Nephron progenitor cell (in vitro differentiated cells): ENCODE data around the gene CFAP73.
A peak's percentile ranks its signal among the peaks of the same experiment; 100 is the strongest.

ENCODE experiments used
- DNase-seq: peaks from one replicate; pipeline ENCODE4 v3.0.0; 2021
- H3K27ac Mint-ChIP-seq: 2 replicates; pipeline ENCODE4 v1.8.0; 2021; ENCODE audit warnings: mild to moderate bottlenecking, moderate library complexity, mixed read lengths
- H3K27me3 Mint-ChIP-seq: 2 replicates; pipeline ENCODE4 v1.8.0; 2021; ENCODE audit warnings: mild to moderate bottlenecking, low read depth, mixed read lengths; ENCODE audit not compliant: poor library complexity
- H3K36me3 Mint-ChIP-seq: 2 replicates; pipeline ENCODE4 v1.8.0; 2021; ENCODE audit warnings: low read depth, mixed read lengths
- H3K4me1 Mint-ChIP-seq: 2 replicates; pipeline ENCODE4 v1.8.0; 2021; ENCODE audit warnings: mixed read lengths
- H3K4me3 Mint-ChIP-seq: 2 replicates; pipeline ENCODE4 v1.8.0; 2021; ENCODE audit warnings: mild to moderate bottlenecking, moderate library complexity, mixed read lengths
- H3K9me3 Mint-ChIP-seq: 2 replicates; pipeline ENCODE4 v1.8.0; 2021; ENCODE audit warnings: mild to moderate bottlenecking, moderate library complexity, mixed read lengths
- CTCF ChIP-seq: fragments of 200-600 bp; sonication (generic); IDR thresholded peaks from 2 replicates; pipeline ENCODE4 v1.5.0; 2021; ENCODE audit warnings: antibody characterized with exemption

CFAP73 gene

GRCh38 chr12:113142173-113142885 is 7.2 kb upstream of the CFAP73 start:
- no peak for DNase-seq
- H3K27me3 Mint-ChIP-seq, result peaks cover 19% of the 10 kb centered on the region
- TF ChIP-seq CTCF, result no peak
- H3K36me3 Mint-ChIP-seq, result peaks cover 2% of the 10 kb centered on the region
- H3K4me3 Mint-ChIP-seq, result no peak overlapping the region
- peaks cover 11% of the 10 kb centered on the region for H3K9me3 Mint-ChIP-seq
- no peak overlapping the region for H3K27ac Mint-ChIP-seq
- peaks cover 21% of the 10 kb centered on the region for H3K4me1 Mint-ChIP-seq

- no peak for DNase-seq
- Mint-ChIP-seq H3K9me3 (peaks cover 14% of the 10 kb centered on the region), H3K4me3 (no peak overlapping the region), H3K4me1 (peaks cover 21% of the 10 kb centered on the region), H3K36me3 (peaks cover 4% of the 10 kb centered on the region), H3K27me3 (peaks cover 16% of the 10 kb centered on the region), H3K27ac (no peak overlapping the region)
- TF ChIP-seq CTCF, result no peak
Observed at GRCh38 chr12:113142886-113143332, 6.6 kb upstream of the CFAP73 start.

- DNase-seq, result no peak
- TF ChIP-seq CTCF, result no peak
- Mint-ChIP-seq H3K4me1 (peaks cover 19% of the 10 kb centered on the region), H3K4me3 (no peak overlapping the region), H3K9me3 (peaks cover 14% of the 10 kb centered on the region), H3K36me3 (peaks cover 4% of the 10 kb centered on the region), H3K27ac (no peak overlapping the region), H3K27me3 (peaks cover 13% of the 10 kb centered on the region)
Observed at GRCh38 chr12:113143959-113144358, 5.6 kb upstream of the CFAP73 start.

GRCh38 chr12:113144806-113145205 is 4.7 kb upstream of the CFAP73 start:
- H3K9me3 Mint-ChIP-seq, result peaks cover 14% of the 10 kb centered on the region
- peaks cover 4% of the 10 kb centered on the region for H3K36me3 Mint-ChIP-seq
- TF ChIP-seq CTCF, result no peak
- no peak for DNase-seq
- no peak overlapping the region for H3K4me3 Mint-ChIP-seq
- H3K27me3 Mint-ChIP-seq, result peaks cover 14% of the 10 kb centered on the region
- peaks cover 18% of the 10 kb centered on the region for H3K4me1 Mint-ChIP-seq
- no peak overlapping the region for H3K27ac Mint-ChIP-seq

- DNase-seq, result no peak
- Mint-ChIP-seq H3K9me3 (peaks cover 14% of the 10 kb centered on the region), H3K4me3 (no peak overlapping the region), H3K36me3 (peaks cover 4% of the 10 kb centered on the region), H3K4me1 (peaks cover 27% of the 10 kb centered on the region), H3K27ac (peak overlapping the region; percentile 83), H3K27me3 (peaks cover 25% of the 10 kb centered on the region)
- TF ChIP-seq CTCF, result no peak
Observed at GRCh38 chr12:113145720-113146551, 3.6 kb upstream of the CFAP73 start.
